Measurements from ENCODE around the gene AVPR1B.

AVPR1B gene

GRCh38 chr1:206112600-206113301 lies 4.4 kb downstream of the AVPR1B start:
- no peaks in the 10 kb centered on the region for H3K9me3 ChIP-seq (ENCODE audit: control insufficient read depth in 2 of 2, low read length in 2 of 2)
- H3K27me3 ChIP-seq (ENCODE audit: control insufficient read depth in 2 of 2, insufficient read depth in 2 of 2, low read length in 2 of 2), result peaks cover 1 to 11% of the 10 kb centered on the region in 2 donors
- H3K36me3 ChIP-seq (ENCODE audit: control insufficient read depth in 2 of 2, insufficient read depth in 2 of 2, low read length in 2 of 2), result no peaks in the 10 kb centered on the region
- H3K27ac ChIP-seq (ENCODE audit: low read depth in 2 of 2, low read length in 2 of 2), result no peak overlapping the region
- H3K4me1 ChIP-seq (ENCODE audit: control insufficient read depth in 2 of 2, insufficient read depth in 2 of 2, low read length in 2 of 2), result peaks cover 6 to 11% of the 10 kb centered on the region in 2 donors
- H3K9ac ChIP-seq (ENCODE audit: low read depth in 1 of 2, low read length in 2 of 2), result no peak overlapping the region
- no peak overlapping the region for H3K4me3 ChIP-seq (ENCODE audit: low read length in 2 of 2)

GRCh38 chr1:206111271-206111927 lies 5.8 kb downstream of the AVPR1B start:
- Histone ChIP-seq H3K27ac (ENCODE audit: low read depth in 2 of 2, low read length in 2 of 2) (no peak overlapping the region), H3K36me3 (ENCODE audit: control insufficient read depth in 2 of 2, insufficient read depth in 2 of 2, low read length in 2 of 2) (no peaks in the 10 kb centered on the region), H3K4me3 (ENCODE audit: low read length in 2 of 2) (no peak overlapping the region), H3K4me1 (ENCODE audit: control insufficient read depth in 2 of 2, insufficient read depth in 2 of 2, low read length in 2 of 2) (peaks cover 0 to 4% of the 10 kb centered on the region in 2 donors), H3K9me3 (ENCODE audit: control insufficient read depth in 2 of 2, low read length in 2 of 2) (no peaks in the 10 kb centered on the region), H3K9ac (ENCODE audit: low read depth in 1 of 2, low read length in 2 of 2) (no peak overlapping the region), H3K27me3 (ENCODE audit: control insufficient read depth in 2 of 2, insufficient read depth in 2 of 2, low read length in 2 of 2) (no peaks in the 10 kb centered on the region)

- H3K4me3 ChIP-seq (ENCODE audit: low read length in 2 of 2), result no peak overlapping the region
- no peaks in the 10 kb centered on the region for H3K9me3 ChIP-seq (ENCODE audit: control insufficient read depth in 2 of 2, low read length in 2 of 2)
- no peaks in the 10 kb centered on the region for H3K27me3 ChIP-seq (ENCODE audit: control insufficient read depth in 2 of 2, insufficient read depth in 2 of 2, low read length in 2 of 2)
- no peaks in the 10 kb centered on the region for H3K36me3 ChIP-seq (ENCODE audit: control insufficient read depth in 2 of 2, insufficient read depth in 2 of 2, low read length in 2 of 2)
- no peak overlapping the region for H3K9ac ChIP-seq (ENCODE audit: low read depth in 1 of 2, low read length in 2 of 2)
- no peak overlapping the region for H3K27ac ChIP-seq (ENCODE audit: low read depth in 2 of 2, low read length in 2 of 2)
- H3K4me1 ChIP-seq (ENCODE audit: control insufficient read depth in 2 of 2, insufficient read depth in 2 of 2, low read length in 2 of 2), result peaks cover 0 to 4% of the 10 kb centered on the region in 2 donors
Measured at GRCh38 chr1:206110820-206111219, 6.4 kb downstream of the AVPR1B start.

GRCh38 chr1:206110161-206110560 lies 7.0 kb downstream of the AVPR1B start:
- H3K9me3 ChIP-seq (ENCODE audit: control insufficient read depth in 2 of 2, low read length in 2 of 2), result no peaks in the 10 kb centered on the region
- no peak overlapping the region for H3K4me3 ChIP-seq (ENCODE audit: low read length in 2 of 2)
- no peak overlapping the region for H3K9ac ChIP-seq (ENCODE audit: low read depth in 1 of 2, low read length in 2 of 2)
- no peak overlapping the region for H3K27ac ChIP-seq (ENCODE audit: low read depth in 2 of 2, low read length in 2 of 2)
- H3K36me3 ChIP-seq (ENCODE audit: control insufficient read depth in 2 of 2, insufficient read depth in 2 of 2, low read length in 2 of 2), result no peaks in the 10 kb centered on the region
- peaks cover 0 to 4% of the 10 kb centered on the region in 2 donors for H3K4me1 ChIP-seq (ENCODE audit: control insufficient read depth in 2 of 2, insufficient read depth in 2 of 2, low read length in 2 of 2)
- no peaks in the 10 kb centered on the region for H3K27me3 ChIP-seq (ENCODE audit: control insufficient read depth in 2 of 2, insufficient read depth in 2 of 2, low read length in 2 of 2)

GRCh38 chr1:206109718-206110117 lies 7.5 kb downstream of the AVPR1B start:
- Histone ChIP-seq H3K27ac (ENCODE audit: low read depth in 2 of 2, low read length in 2 of 2) (no peak overlapping the region), H3K9ac (ENCODE audit: low read depth in 1 of 2, low read length in 2 of 2) (no peak overlapping the region), H3K27me3 (ENCODE audit: control insufficient read depth in 2 of 2, insufficient read depth in 2 of 2, low read length in 2 of 2) (no peaks in the 10 kb centered on the region), H3K36me3 (ENCODE audit: control insufficient read depth in 2 of 2, insufficient read depth in 2 of 2, low read length in 2 of 2) (no peaks in the 10 kb centered on the region), H3K4me3 (ENCODE audit: low read length in 2 of 2) (no peak overlapping the region), H3K9me3 (ENCODE audit: control insufficient read depth in 2 of 2, low read length in 2 of 2) (no peaks in the 10 kb centered on the region), H3K4me1 (ENCODE audit: control insufficient read depth in 2 of 2, insufficient read depth in 2 of 2, low read length in 2 of 2) (peaks cover 0 to 4% of the 10 kb centered on the region in 2 donors)

- no peaks in the 10 kb centered on the region for H3K36me3 ChIP-seq (ENCODE audit: control insufficient read depth in 2 of 2, insufficient read depth in 2 of 2, low read length in 2 of 2)
- no peak overlapping the region for H3K9ac ChIP-seq (ENCODE audit: low read depth in 1 of 2, low read length in 2 of 2)
- H3K9me3 ChIP-seq (ENCODE audit: control insufficient read depth in 2 of 2, low read length in 2 of 2), result no peaks in the 10 kb centered on the region
- H3K4me1 ChIP-seq (ENCODE audit: control insufficient read depth in 2 of 2, insufficient read depth in 2 of 2, low read length in 2 of 2), result peaks cover 0 to 4% of the 10 kb centered on the region in 2 donors
- H3K4me3 ChIP-seq (ENCODE audit: low read length in 2 of 2), result no peak overlapping the region
- no peaks in the 10 kb centered on the region for H3K27me3 ChIP-seq (ENCODE audit: control insufficient read depth in 2 of 2, insufficient read depth in 2 of 2, low read length in 2 of 2)
- H3K27ac ChIP-seq (ENCODE audit: low read depth in 2 of 2, low read length in 2 of 2), result no peak overlapping the region
Measured at GRCh38 chr1:206108635-206109034, 8.6 kb downstream of the AVPR1B start.

- no peak overlapping the region for H3K4me3 ChIP-seq (ENCODE audit: low read length in 2 of 2)
- no peaks in the 10 kb centered on the region for H3K27me3 ChIP-seq (ENCODE audit: control insufficient read depth in 2 of 2, insufficient read depth in 2 of 2, low read length in 2 of 2)
- H3K27ac ChIP-seq (ENCODE audit: low read depth in 2 of 2, low read length in 2 of 2), result no peak overlapping the region
- no peaks in the 10 kb centered on the region for H3K4me1 ChIP-seq (ENCODE audit: control insufficient read depth in 2 of 2, insufficient read depth in 2 of 2, low read length in 2 of 2)
- no peaks in the 10 kb centered on the region for H3K36me3 ChIP-seq (ENCODE audit: control insufficient read depth in 2 of 2, insufficient read depth in 2 of 2, low read length in 2 of 2)
- no peak overlapping the region for H3K9ac ChIP-seq (ENCODE audit: low read depth in 1 of 2, low read length in 2 of 2)
- no peaks in the 10 kb centered on the region for H3K9me3 ChIP-seq (ENCODE audit: control insufficient read depth in 2 of 2, low read length in 2 of 2)
Measured at GRCh38 chr1:206107168-206107544, 10.0 kb downstream of the AVPR1B start.

- Histone ChIP-seq H3K27ac (ENCODE audit: low read depth in 2 of 2, low read length in 2 of 2) (no peak overlapping the region), H3K9me3 (ENCODE audit: control insufficient read depth in 2 of 2, low read length in 2 of 2) (no peaks in the 10 kb centered on the region), H3K27me3 (ENCODE audit: control insufficient read depth in 2 of 2, insufficient read depth in 2 of 2, low read length in 2 of 2) (no peaks in the 10 kb centered on the region), H3K9ac (ENCODE audit: low read depth in 1 of 2, low read length in 2 of 2) (no peak overlapping the region), H3K4me3 (ENCODE audit: low read length in 2 of 2) (no peak overlapping the region), H3K4me1 (ENCODE audit: control insufficient read depth in 2 of 2, insufficient read depth in 2 of 2, low read length in 2 of 2) (no peaks in the 10 kb centered on the region), H3K36me3 (ENCODE audit: control insufficient read depth in 2 of 2, insufficient read depth in 2 of 2, low read length in 2 of 2) (no peaks in the 10 kb centered on the region)
Measured at GRCh38 chr1:206106328-206107167, 10.6 kb downstream of the AVPR1B start.

GRCh38 chr1:206105464-206105995 lies 11.7 kb downstream of the AVPR1B start:
- H3K36me3 ChIP-seq (ENCODE audit: control insufficient read depth in 2 of 2, insufficient read depth in 2 of 2, low read length in 2 of 2), result no peaks in the 10 kb centered on the region
- no peaks in the 10 kb centered on the region for H3K4me1 ChIP-seq (ENCODE audit: control insufficient read depth in 2 of 2, insufficient read depth in 2 of 2, low read length in 2 of 2)
- no peak overlapping the region for H3K9ac ChIP-seq (ENCODE audit: low read depth in 1 of 2, low read length in 2 of 2)
- no peak overlapping the region for H3K27ac ChIP-seq (ENCODE audit: low read depth in 2 of 2, low read length in 2 of 2)
- H3K9me3 ChIP-seq (ENCODE audit: control insufficient read depth in 2 of 2, low read length in 2 of 2), result no peaks in the 10 kb centered on the region
- H3K27me3 ChIP-seq (ENCODE audit: control insufficient read depth in 2 of 2, insufficient read depth in 2 of 2, low read length in 2 of 2), result no peaks in the 10 kb centered on the region
- H3K4me3 ChIP-seq (ENCODE audit: low read length in 2 of 2), result no peak overlapping the region

GRCh38 chr1:206103979-206104378 lies 13.2 kb downstream of the AVPR1B start:
- Histone ChIP-seq H3K9me3 (ENCODE audit: control insufficient read depth in 2 of 2, low read length in 2 of 2) (no peaks in the 10 kb centered on the region), H3K27ac (ENCODE audit: low read depth in 2 of 2, low read length in 2 of 2) (no peak overlapping the region), H3K27me3 (ENCODE audit: control insufficient read depth in 2 of 2, insufficient read depth in 2 of 2, low read length in 2 of 2) (no peaks in the 10 kb centered on the region), H3K4me3 (ENCODE audit: low read length in 2 of 2) (no peak overlapping the region), H3K9ac (ENCODE audit: low read depth in 1 of 2, low read length in 2 of 2) (no peak overlapping the region), H3K4me1 (ENCODE audit: control insufficient read depth in 2 of 2, insufficient read depth in 2 of 2, low read length in 2 of 2) (no peaks in the 10 kb centered on the region), H3K36me3 (ENCODE audit: control insufficient read depth in 2 of 2, insufficient read depth in 2 of 2, low read length in 2 of 2) (no peaks in the 10 kb centered on the region)

All from mucosa of rectum (tissue), 2 donors.